GM19397 (cell line): ENCODE results near the gene LSM14B.

Experiments
- ATAC-seq: cut with Tn5 transposase; IDR thresholded peaks from one replicate; pipeline ENCODE4 v1.9.1; 2021; ENCODE audit warnings: mild to moderate bottlenecking, moderate library complexity; ENCODE audit not compliant: unreplicated experiment

Gene LSM14B

DNA sequence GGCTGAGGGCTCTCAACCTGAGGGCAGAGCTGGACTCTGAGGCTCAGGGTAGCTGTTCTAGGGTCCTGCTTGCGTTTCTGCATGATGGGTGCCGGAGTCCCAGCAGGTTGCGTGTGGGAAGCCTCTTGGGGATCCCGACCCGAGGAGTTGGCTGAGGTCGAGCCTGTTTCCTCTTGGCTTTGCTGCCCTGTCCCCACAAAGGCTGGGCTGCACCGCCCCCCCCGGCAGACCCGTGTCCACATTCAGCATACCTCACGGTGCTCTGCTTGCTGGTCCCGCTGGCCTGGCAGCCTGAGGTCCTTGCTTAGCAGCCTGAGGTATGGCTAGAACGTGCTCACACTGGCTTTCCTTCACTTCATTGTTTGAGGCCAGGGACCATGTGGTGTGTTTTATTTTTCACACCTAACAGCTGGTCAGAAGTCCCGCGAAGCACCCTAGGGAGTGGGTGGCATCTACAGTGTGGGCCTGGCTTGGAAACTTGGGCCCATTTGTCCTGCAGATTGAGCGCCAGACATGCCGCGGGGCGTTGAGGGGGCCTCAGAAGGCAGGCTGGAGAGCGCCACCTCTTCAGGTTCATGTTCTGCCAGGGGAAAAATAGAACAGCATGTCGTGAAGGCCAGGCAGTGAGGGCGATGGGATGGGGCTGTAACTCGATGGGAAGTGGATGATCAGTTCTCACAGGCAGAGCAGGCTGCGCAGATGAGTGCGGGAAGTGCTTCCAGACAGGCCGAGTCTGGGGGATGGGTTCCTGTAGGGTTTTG, 9.5 kb downstream of the LSM14B start:
- ATAC-seq = no peak

DNA sequence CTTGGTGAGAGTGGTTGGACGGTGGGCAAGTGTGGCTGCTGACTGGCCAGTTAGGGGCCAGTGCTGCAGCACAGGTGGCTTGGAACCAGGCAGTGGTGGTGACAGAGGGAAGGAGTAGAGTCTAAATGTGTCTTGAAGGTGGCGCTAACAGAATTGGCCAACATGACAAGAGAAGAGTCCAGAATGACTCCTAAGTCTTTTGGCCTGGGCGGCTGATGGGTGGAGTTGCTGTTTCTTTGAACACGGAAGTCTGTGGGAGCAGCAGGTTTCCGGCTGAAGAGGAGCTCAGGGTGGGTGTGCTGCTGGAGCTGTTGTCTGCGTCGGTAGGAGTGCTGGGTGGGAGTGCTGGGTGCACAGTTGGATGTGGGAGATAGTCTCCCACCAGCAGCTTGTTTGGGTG, 10.1 kb downstream of the LSM14B start:
- ATAC-seq = no peak

GRCh38 chr20:62133051-62133845, 11.0 kb downstream of the LSM14B start:
- no peak for ATAC-seq

DNA sequence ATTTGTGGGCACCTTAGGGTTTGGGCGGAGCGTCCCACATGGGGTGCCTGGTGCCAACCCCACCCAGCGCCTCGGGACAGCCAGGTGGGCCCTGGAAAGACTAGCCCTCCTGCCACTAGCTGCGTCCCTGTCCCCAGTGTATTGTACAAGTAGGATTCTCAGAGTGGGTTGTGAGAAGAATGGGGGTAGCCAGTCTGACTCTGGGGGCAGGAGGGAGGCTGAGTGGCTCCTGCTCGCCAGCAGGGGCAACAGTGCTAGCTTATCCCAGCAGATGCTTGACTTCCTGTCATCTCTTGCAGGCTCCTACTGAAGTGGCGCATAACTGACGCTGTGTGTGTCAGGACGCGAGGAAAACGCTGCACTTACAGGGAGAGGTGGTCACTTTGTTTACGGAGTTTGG, 11.6 kb downstream of the LSM14B start:
- no peak for ATAC-seq

GRCh38 chr20:62134735-62135231, 12.5 kb downstream of the LSM14B start:
- no peak for ATAC-seq

- ATAC-seq = no peak
Measured at GRCh38 chr20:62135573-62136266, 13.4 kb downstream of the LSM14B start.

DNA sequence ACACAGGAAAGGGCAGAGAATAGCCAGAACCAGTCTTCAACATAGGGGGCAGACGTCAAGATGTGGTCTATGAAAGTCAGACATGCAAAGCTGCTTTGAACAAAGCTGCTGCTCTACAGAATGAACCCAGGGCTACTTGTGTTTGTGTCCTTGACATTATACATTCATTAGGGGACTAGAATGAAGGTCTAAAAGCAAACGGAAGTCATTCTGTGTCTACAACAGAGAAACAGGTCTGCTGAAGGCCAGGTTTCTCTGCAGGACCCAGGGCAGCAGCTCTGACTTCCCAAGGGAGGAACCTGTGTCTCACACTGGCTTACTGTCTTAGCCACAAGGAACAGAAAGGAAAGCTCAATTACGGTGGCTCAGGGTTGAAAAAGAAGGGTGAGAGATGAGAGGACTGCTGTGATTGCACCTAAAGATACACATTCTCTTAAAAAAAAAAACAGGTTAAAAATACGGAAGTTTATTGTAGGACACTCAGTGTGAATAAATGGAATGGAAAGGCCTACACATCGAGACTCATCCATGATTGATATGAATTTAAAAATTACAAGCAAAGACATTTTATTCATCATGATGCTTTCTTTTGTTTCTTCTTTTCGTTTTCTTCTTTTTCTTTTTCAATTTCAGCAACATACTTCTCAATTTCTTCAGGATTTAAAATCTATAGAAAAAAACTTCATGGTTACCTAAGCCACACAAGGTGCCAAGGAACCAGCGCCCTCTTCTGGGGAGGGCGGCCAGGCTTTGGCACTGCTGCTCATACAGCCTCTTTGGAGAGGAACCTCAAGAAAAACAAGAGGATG, 14.2 kb downstream of the LSM14B start:
- no peak for ATAC-seq

GRCh38 chr20:62137092-62137384, 14.8 kb downstream of the LSM14B start:
- no peak for ATAC-seq

DNA sequence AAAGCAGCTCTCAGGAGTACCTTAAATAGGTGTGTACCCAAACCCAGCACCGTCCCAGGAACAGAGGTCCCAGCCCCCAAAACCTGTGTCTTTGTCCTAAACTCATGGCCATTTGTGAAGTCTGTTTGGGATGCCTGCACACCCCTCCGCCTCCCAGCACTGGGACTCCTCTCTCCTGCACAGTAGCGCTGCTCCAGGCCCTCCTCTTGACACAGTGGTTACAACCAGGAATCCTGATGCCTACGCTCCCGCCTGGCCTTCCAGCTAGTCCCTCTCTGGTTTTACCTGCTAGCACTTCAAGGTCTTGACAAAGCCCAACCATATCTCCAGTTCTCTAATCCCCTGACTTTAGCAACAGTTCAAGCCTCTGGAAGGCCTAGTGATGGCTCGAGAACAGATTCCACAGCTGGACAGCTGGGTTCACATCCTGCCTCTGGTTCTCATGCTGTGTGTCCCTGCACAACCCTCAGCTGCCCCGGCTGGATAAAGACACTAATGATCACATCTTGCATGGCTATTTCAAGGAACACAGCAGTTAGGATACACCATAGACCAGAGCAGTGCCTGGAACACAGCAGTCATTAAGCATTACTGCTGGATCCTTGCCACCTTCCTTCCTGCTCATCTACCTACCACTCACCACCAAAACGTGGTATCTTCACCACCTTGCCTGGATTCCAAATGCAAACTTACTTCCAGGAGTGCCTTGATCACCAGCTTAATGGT, 15.4 kb downstream of the LSM14B start:
- no peak for ATAC-seq

DNA sequence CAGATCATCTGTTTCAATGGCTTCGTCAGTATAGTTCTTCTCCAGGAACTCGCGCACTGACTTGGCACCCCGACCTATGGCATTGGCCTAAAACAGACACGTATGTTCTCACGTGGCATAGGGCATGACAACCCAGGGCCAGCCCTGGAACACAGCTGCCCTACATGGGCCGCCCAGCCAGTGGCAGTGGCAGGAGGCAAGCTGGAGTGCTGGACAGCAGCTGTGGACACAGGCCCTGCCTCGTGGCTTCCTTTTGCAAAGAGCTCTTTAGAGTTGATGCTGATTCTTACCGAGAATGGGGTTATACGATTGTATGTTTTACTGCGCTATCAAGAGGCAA, 15.9 kb downstream of the LSM14B start:
- no peak for ATAC-seq

DNA sequence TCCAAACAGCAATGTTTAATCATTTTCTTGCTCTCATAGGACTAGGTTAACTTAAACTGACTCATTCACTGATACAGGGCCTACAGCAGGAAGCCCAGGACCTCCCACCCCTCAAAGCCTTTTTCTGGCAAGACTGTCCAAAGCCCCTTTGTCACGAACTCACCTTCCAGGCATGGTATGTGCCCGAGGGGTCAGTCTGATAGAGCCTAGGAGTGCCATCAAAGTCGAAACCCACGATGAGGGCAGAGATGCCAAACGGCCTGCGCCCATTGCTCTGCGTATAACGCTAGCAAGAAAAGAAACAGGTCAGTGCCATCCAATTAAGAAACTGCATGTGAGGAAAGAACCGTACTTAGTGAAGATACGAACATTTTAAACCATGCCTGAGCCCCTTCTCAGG, 16.6 kb downstream of the LSM14B start:
- no peak for ATAC-seq

GRCh38 chr20:62139636-62140035, 17.4 kb downstream of the LSM14B start:
- no peak for ATAC-seq

DNA sequence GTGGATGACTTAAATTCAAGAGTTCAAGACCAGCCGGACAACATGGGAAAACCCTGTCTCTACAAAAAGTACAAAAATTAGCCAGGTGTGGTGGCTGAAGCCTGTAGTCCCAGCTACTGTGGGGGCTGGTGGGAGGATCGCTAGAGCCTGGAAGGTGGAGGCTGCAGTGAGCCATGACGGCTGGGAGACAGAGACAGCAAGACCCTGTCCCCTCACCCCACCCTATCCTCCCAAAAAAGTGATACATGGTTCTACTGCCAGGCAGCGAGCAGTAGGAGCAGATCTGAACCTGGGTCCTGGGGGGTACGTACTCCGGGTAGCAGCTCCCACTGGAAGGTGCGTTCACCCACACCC, 18.7 kb downstream of the LSM14B start:
- ATAC-seq = no peak

DNA sequence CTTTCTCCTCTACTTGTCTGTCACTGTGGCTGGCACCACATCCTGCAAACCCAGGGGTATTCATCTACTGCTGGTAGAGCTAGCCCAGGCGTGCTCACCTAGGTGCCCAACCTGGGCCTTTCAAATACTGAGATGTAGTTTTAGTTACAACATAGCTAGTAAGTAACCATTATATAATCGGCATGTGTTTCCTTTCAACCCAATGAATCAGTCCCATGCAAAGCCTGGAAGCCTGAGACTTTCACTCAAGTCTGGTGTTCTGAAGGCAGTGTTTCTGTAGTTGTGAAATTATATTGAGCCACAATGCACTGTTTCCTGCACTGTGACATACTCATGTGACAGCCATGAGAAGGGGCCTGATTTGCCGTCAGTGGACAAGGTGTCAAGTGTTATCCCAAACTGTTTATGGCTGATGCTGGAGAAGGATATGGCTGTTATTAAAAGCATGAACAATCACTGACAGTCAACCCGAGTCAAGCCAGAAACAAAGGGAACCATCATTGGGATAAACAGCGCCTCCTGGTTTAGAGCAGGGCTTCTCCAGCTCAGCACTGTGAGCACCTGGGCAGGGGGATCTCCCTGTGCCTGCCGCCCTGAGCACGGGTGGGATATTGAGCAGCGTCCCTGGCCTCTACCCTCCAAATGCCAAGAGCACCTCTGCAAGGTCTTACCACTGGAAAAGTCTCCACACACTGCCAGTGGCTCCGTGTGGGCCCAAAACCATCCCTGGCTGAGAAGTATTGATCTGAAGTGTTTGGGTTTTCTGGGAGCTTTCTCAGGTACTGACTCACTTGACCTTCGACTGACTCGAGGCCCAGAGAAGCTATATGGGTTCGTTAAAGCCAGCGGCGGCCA, 19.3 kb downstream of the LSM14B start:
- no peak for ATAC-seq

GRCh38 chr20:62142252-62143080, 20.2 kb downstream of the LSM14B start:
- peak; percentile 22 for ATAC-seq

DNA sequence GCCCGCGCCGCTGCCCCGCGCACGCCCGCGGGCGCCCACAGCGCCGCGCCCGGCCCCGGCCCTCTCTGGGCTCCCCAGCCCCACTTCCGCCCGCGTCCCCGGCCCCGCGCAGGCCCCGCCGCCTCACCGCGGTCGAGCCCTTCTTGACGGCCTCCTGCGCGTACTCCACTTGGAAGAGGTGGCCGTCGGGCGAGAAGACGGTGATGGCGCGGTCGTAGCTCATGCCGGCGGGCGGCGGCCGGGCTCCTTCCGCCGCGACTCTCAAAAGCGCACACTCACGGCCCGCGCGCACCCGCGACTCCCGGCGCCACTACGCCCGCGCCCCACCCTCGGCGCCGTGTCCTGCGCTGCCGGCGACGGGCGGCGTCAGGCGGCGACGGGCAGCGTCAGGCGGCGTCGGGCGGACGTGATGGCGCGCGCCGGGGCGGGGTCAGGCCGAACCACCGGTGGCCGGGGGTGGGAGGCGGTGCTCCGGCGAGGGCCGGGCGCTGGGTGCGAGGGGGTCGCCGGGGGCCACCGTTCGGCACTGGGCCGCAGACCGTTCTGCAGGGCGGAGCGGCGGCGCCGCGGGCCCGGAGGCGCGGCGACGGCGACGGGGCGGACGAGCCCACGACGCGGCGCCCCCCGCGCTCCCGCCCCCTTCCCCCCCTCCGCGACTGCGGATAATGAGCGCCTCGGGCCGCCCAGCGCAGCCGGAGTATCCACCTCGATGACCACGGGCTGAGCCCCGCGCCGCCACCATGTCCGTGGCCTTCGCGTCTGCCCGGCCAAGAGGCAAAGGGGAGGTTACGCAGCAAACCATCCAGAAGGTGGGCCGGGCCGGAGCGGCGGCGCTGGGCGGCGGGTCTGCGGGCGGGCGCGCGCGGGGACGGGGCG, 21.0 kb downstream of the LSM14B start, which contains the start of the genes PSMA7 and SS18L1:
Gene PSMA7 (minus strand): TSS at position 314 of the 876 bp plus-strand sequence. CDS start 91 bp downstream, at position 223.
Gene SS18L1 (plus strand): TSS at position 689 of the 876 bp plus-strand sequence. CDS start 52 bp downstream, at position 741.
- peak; percentile 76 for ATAC-seq
